GM21367 (cell line): ENCODE results near the gene CCHCR1.
"Not testable (repeated sequence)": the region's sequence is repeated elsewhere in the genome, so short reads cannot be mapped to it uniquely, and the experiment has no call there.

Experiments used
- ATAC-seq: cut with Tn5 transposase; IDR thresholded peaks from one replicate; pipeline ENCODE4 v1.9.1; 2021; ENCODE audit not compliant: unreplicated experiment

CCHCR1 gene, protein sequence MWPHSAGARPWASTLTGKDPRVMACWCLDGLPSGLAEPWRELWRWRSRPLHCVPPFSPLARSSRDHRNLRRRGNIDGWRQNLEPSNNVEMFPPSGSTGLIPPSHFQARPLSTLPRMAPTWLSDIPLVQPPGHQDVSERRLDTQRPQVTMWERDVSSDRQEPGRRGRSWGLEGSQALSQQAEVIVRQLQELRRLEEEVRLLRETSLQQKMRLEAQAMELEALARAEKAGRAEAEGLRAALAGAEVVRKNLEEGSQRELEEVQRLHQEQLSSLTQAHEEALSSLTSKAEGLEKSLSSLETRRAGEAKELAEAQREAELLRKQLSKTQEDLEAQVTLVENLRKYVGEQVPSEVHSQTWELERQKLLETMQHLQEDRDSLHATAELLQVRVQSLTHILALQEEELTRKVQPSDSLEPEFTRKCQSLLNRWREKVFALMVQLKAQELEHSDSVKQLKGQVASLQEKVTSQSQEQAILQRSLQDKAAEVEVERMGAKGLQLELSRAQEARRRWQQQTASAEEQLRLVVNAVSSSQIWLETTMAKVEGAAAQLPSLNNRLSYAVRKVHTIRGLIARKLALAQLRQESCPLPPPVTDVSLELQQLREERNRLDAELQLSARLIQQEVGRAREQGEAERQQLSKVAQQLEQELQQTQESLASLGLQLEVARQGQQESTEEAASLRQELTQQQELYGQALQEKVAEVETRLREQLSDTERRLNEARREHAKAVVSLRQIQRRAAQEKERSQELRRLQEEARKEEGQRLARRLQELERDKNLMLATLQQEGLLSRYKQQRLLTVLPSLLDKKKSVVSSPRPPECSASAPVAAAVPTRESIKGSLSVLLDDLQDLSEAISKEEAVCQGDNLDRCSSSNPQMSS

DNA sequence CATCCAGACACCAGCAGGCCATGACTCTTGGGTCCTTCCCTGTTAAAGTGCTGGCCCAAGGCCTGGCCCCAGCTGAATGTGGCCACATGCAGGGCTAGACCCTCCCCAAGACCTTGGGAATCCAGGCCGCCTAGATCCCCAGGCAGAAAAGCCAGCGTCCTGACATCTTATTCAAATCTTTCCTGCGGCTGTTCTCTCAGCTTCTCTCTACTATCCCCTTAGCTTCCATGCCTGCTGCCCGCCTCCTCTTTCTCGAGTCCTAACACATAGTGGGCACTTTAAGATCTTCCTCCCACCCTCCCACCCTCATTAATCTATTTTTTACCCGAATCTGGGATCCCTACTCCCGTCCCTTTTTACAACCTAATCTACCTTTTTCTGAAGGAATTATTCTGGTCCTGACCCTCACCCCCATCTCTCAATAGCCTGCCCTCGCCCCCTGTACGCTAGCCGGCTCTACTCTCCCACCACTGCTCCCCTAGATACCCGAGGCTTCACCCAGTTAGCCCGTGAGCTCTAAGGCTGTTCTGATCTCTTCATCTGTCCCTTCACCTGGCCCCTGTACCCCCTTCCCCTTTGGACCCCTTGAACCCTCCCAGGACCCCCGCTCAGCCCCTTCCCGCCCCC lies at the start of gene CCHCR1:
Gene CCHCR1 (minus strand): TSS at position 290 of the 627 bp plus-strand sequence. CDS start 202 bp downstream, at position 88.
- ATAC-seq, result no peak

DNA sequence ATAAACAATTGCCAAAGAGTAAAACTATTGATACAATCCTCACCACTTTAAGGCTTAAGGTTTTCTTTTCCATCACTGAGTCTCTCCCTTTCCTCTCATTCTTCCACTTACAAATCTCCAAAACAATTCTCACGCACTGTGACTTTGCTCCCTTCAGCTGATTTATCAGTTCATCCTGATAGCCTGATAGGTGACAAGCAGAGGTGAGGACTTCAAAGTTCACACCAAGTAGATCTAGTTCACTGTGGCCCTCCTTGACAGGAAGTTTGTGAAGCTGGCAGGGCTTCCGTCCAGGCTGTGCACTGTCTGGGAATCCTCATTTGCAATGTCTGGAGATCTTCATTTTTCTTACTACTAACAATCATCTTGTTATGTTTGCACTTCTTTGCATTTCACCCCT lies 48.0 kb upstream of the CCHCR1 start:
- ATAC-seq, result no peak

DNA sequence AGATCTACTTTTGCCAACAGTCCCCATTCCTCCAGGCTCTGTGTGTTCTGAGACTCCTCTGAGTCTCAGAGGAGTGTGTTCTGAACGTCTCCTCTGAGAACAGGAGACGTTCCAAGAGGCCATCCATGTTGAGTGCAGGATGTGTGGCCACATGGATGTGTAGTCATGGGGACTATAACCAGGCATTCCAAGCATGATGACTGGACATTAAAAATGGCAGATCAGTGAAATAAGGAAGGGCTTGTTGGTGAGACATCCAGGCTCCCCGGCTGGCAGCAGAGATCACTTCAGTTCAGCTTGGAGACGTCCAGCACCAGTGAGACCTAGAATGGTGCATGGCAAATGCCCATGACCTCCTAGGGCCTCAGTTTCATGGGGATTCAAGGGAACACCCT lies 47.1 kb upstream of the CCHCR1 start:
- no peak for ATAC-seq

DNA sequence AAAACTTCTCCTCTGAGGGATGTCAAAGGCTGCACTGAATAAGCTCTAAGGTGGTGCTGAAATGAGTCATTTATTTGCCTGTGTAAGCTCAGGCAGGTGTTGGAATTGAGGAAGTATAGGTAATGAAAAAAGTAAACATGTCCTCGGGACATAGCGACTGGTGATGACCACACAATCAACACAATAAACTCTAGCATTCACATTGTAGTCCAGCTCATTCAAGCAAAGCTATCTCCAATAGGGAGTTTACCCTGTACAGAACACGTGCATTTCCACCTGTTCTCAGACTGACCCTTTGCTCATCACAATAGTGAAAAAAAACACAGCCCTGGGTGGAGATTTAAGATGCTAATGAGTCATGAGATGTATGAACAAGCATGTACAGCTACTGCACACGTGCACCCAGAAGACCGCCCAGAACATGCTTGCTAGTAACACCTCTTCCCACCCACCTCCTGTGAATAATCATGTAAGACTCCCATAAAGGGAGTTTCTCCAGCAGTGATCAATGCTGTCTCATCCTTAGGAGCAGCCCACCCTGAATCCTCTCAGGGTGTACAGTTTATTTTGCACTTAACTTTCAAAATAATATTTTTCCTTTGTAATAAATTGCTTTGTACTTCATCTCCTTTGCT lies 45.9 kb upstream of the CCHCR1 start:
- peak; percentile 48 for ATAC-seq

DNA sequence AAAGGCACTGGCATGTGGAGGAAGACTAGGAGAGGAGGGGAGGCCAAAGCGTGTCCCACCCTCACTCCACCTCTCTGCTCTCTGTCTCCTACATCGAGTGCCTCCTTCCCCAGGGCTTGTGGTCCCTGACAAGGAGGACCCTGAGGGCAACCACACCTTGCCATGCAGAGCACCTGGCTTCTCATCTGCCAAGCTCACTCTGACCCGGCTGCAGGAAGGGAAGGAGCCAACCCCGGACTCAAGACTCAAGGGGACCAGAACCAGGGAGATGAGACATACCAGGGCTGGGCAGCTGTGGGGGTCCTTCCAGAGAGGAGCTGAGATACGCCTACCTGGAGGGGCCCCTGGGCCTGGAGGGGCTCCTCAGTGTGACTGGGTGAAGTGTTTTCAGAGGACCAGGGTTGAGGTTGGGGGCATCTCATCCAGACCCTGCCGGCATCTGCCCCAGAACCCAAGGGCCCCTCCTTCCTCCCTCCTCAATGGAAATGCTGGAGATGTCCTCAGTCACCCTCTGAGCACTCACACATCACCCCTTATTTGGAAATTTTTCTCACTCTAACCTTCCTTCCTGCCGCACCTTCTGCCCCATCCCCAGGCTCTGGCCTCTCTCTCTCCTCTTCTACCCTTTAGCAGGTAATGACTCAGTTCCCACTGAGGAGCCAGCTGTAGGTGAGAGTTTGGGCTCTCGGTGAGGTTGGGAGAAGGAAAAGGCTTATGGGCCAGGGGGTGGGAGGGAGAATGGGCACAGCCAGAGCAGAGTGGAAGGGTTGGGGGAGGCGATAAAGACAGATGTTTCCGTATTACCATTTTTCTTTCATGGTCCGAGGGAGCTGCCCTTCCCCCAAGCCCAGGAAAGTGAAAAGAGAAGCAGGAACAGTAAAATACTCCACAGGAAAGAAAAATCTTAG lies 44.9 kb upstream of the CCHCR1 start:
- ATAC-seq, result no peak

DNA sequence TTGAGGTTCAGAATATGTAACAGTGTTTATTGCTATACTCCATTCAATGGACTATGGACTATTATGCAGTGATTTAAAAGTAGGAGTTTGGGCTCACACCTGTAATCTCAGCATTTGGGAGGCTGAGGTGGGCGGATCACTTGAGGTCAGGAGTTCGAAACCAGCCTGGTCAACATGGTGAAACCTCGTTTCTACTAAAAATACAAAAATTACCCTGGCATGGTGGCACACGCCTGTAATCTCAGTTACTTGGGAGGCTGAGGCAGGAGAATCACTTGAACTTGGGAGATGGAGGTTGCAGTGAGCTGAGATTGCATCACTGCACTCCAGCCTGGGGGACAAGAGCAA lies 41.5 kb upstream of the CCHCR1 start:
- ATAC-seq, result not testable (repeated sequence)

DNA sequence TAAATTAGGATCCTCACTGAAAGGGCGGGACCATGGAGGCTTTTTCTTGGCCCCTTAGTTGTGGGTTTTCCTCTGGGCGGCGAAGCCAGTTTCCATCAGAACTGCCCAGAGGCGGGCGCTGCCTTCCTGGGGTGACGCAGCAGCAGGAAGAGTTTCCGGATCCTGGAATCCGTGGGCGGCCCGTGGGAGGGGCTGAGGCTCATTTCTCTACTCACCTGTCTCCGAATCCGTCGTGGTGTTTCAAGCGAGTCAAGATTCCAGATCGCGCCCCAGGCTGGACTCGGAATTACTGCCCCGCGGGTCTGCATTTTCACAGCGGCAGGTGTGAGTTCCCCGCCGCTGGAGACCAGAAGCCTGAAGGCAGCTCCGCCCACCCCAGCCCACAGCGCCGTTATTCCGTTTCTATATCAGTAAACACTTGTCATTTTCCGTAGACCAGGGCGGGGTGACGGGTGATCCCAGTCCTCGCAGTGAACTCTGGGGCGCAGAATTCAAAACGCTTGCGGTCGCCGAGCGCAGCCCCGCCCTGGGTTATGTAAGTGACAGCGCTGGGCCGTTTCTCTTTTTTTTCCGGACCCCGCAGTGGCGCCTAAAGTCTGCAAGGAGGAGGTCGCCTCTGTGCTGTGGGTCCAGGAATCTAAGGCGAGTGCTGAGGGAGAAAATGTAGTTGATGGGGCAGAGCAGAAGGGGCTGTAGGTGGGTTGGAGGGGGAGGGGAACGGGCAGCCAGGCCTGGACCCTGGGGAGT lies 40.1 kb upstream of the CCHCR1 start:
- peak; percentile 52 for ATAC-seq

DNA sequence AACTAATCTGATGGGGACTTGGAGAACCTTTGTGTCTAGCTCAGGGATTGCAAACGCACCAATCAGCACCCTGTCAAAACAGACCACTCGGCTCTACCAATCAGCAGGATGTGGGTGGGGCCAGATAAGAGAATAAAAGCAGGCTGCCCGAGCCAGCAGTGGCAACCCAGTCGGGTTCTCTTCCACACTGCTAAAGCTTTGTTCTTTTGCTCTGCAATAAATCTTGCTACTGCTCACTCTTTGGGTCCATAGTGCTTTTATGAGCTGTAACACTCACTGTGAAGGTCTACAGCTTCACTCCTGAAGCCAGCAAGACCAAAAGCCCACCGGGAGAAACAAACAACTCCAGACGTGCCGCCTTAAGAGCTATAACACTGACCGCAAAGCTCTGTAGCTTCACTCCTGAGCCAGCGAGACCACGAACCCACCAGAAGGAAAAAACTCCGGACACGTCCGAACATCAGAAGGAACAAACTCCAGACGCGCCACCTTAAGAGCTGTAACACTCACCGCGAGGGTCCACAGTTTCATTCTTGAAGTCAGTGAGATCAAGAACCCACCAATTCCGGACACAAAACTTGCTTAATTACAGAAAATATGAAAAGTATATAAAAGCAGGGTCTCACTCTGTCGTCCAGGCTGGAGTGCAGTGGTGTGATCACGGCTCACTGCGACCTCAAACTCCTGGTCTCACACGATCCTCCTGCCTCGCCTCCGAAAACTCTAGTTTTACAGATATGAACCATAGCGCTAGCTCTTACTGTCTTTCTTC lies 38.8 kb upstream of the CCHCR1 start:
- ATAC-seq, result not testable (repeated sequence)

DNA sequence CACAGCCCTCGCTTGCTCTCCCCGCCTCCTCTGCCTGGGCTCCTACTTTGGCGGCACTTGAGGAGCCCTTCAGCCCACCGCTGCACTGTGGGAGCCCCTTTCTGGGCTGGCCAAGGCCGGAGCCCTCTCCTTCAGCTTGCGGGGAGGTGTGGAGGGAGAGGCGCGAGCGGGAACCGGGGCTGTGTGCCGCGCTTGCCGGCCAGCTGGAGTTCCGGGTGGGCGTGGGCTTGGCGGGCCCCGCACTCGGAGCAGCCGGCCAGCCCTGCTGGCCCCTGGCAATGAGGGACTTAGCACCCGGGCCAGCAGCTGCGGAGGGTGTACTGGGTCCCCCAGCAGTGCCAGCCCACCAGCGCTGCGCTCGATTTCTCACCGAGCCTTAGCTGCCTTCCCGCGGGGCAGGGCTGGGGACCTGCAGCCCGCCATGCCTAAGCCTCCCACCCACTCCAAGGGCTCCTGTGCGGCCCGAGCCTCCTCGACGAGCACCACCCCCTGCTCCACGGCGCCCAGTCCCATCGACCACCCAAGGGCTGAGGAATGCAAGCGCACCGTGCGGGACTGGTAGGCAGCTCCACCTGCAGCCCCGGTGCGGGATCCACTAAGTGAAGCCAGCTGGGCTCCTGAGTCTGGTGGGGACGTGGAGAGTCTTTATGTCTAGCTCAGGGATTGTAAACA lies 37.8 kb upstream of the CCHCR1 start:
- not testable (repeated sequence) for ATAC-seq

DNA sequence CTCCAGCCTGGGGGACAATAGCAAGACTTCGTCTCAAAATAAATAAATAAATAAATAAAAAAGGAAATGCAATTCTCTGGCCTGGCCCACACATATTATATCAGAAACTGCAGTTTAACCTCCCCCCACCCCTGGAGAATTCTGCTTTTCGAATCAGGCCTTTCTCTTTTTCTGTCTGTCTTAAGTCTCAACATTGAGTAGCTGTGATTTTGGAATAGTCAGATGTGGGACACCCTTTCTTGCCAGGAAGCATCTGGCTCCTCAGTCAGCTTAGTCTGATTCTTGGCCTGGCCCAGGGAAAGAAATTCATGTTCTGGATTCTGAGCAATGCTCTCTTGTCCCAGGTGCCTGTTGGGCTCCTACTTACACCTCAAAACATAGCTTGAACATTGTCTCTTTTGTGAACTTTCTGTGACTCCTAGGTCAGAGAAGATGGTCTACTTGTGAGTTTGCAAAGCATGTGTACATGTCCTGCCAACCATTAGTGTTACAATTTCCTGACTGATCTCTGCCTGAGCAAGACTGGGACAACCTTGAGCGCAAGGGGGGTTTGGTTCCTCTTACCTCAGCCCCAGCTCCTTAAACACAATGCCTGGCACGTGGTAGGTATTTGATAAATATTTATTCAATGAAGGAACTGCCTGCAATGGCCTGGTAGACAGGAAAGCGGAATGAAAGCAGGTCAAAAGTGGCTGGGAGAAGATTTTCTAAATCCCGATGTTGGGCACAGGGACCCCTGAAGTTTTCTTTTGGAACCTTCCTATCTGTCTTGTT lies 36.6 kb upstream of the CCHCR1 start:
- no peak for ATAC-seq

DNA sequence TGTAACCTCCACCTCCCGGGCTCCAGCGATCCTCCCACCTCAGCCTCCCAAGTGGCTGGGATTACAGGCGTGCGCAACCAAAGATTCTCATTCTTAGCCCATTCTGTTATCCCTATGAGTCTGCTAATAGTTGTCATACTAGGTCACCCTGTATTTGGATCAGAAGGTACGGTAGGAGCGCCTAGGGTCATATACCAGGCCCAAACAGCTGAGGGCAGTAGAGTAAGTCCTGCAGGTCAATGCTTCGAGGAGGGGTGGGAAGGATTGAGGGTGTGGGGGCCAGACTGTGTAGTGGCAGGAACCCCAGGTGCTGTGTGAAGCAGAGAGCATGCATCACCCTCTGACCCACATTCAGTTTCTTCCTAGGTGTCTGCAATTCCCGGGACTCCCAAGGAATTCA lies 35.6 kb upstream of the CCHCR1 start:
- ATAC-seq, result no peak

DNA sequence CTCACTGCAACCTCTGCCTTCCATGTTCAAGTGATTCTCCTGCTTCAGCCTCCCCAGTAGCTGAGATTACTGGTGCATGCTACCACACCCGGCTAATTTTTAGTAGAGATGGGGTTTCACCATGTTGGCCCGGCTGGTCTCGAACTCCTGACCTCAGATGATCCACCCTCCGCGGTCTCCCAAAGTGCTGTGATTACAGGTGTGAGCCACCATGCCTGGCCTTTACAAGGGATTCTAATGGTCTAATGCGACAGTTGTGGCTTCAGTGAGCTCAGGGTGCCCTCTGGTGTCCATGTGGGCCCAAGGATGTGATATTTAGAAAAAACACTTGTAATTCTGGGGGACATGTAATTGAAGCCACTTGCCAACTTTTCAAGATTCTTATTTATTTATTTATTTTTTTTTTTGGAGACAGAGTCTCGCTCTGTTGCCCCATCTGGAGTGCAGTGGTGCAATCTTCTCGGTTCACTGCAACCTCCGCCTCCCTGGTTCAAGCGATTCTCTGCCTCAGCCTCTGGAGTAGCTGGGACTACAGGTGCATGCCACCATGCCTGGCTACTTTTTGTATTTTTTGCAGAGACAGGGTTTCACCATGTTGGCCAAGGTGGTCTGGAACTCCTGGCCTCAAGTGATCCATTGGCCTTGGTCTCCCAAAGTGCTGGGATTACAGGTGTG lies 35.0 kb upstream of the CCHCR1 start:
- ATAC-seq, result not testable (repeated sequence)

DNA sequence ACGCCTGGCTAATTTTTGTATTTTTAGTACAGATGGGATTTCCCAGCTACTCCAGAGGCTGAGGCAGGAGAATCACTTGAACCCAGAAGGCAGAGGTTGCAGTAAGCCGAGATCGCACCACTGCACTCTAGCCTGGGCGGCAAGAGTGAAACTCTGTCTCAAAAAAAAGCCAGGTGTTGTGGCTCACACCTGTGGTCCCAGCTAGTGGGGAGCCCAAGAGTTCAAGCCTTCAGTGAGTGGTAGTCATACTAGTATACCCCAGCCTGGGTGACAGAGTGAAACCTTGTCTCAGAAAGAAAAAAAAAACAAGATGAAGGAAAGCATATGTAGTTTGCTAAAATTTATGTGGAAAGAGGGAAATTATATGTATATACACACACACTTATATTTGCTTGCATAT lies 32.9 kb upstream of the CCHCR1 start:
- ATAC-seq, result no peak

DNA sequence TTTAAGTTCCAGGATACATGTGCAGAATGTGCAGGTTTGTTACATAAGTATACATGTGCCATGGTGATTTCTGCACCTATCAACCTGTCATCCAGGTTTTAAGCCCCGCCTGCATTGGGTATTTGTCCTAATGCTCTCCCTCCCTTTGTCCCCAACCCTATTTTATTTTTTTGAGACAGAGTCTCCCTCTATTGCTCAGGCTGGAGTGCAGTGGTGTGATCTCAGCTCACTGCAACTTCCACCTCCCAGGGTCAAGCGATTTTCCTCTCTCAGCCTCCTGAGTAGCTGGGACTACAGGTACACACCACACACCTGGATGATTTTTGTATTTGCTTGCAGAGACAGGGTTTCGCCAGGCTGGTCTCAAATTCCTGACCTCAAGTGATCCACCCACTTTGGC lies 31.6 kb upstream of the CCHCR1 start:
- ATAC-seq, result not testable (repeated sequence)

DNA sequence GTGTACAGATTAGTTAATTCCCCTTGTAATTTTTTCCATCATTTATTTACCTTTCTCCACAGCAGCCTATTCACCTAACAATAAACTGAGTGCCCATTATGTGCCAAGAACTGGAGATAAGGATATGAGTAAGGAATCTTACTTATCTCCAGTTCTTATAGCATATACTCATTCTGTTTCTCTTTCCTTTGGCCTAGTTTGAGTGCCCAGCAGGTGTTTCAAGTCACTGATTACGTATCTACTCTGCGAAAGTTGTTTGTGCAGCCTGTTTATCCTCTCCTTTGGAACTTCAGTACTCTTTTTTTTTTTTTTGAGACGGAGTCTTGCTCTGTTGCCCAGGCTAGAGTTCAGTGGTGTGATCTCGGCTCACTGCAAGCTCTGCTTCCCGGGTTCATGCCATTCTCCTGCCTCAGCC lies 30.2 kb upstream of the CCHCR1 start:
- no peak for ATAC-seq

DNA sequence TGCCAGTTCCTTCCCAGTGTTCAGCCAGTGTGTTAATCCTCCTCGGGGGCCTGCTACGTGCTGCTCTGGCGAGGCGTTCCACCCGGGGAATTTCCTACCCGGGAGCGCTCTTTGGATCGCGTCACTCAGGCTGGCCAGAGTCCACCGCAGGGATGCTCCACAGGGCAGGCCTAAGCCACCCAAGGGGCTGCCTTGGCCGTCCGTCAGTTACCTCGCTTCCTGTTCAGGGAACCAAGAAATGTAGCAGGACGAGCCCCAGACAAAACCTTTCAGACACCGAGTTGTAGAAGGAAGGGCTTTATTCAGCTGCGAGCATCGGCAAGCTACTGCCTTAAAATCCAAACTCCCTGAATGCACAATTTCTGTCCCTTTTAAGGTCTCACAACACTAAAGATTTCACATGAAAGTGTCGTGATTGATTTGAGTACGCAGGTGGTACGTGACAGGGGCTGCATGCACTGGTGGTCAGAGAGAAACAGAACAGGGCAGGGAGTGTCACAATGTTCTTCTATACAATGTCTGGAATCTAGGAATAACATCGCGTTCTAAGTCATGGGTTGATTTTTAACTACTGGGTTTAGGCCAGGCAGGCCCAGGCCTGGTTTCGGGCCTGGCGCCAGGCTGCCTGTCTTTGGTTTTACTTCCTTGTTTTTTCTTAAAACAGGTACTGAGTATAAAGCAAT lies 28.6 kb upstream of the CCHCR1 start:
- ATAC-seq, result no peak
